Esophagus squamous epithelium (tissue), 4 donors: ENCODE results near the gene PGAP3.

Experiments used
- CTCF ChIP-seq, 6 experiments: fragments of 450-650 bp in 4 of 6; fragments of 200-600 bp in 2 of 6; sonication (generic) in 2 of 6; IDR thresholded peaks; one replicate each; pipeline ENCODE4 v1.5.1; 2016 to 2019; ENCODE audit warnings: antibody characterized with exemption in 6 of 6, mild to moderate bottlenecking in 4 of 6, moderate library complexity in 4 of 6
- POLR2A ChIP-seq, 4 donors: fragments of 450-650 bp; IDR thresholded peaks; one replicate each; pipeline ENCODE4 v1.6.1; 2017; ENCODE audit warnings: antibody characterized with exemption in 4 of 4, mild to moderate bottlenecking in 4 of 4, moderate library complexity in 3 of 4

- no peak for TF ChIP-seq CTCF (IDR thresholded peaks at IDR 0.05)
- no peak for TF ChIP-seq POLR2A (IDR thresholded peaks at IDR 0.05)
Observed at GRCh38 chr17:39736319-39737165, 48.7 kb upstream of the PGAP3 start.
